Breast epithelium (tissue), 4 donors: Measurements from ENCODE around the gene PEF1. TPM values are rescaled to one million over a fixed set of nuclear protein-coding genes. Genes with fewer than 3 reads are reported as not detected.

Source experiments
- DNase-seq, 2 donors: peaks; one replicate each; pipeline ENCODE4 v3.0.0-alpha.2; 2019; ENCODE audit warnings: low spot score in 2 of 2
- H3K27ac ChIP-seq, 2 donors: fragments of 200-600 bp; sonication (generic) in 1 of 2; one replicate each; pipeline ENCODE4 v1.5.1; 2016 to 2019; ENCODE audit warnings: mild to moderate bottlenecking in 1 of 2
- H3K27me3 ChIP-seq, 2 donors: fragments of 200-600 bp; sonication (generic) in 1 of 2; one replicate each; pipeline versions ENCODE4 v1.5.1 to v1.6.0; 2017 to 2019; ENCODE audit warnings: control low read depth in 1 of 2, mild to moderate bottlenecking in 1 of 2
- H3K36me3 ChIP-seq: fragments of 200-600 bp; one replicate; pipeline ENCODE4 v1.5.1; 2019
- H3K4me1 ChIP-seq, 2 donors: fragments of 200-600 bp; sonication (generic); one replicate each; pipeline ENCODE4 v1.5.1; 2016 to 2019; ENCODE audit warnings: control low read depth in 1 of 2
- H3K4me3 ChIP-seq, 3 donors: fragments of 200-600 bp; sonication (generic); 1 replicate in 2 of 3; 2 replicates in 1 of 3; pipeline ENCODE4 v1.5.1; 2016 to 2019; ENCODE audit warnings: mild to moderate bottlenecking in 3 of 3, moderate library complexity in 2 of 3
- H3K9me3 ChIP-seq, 2 donors: fragments of 200-600 bp; sonication (generic) in 1 of 2; one replicate each; pipeline ENCODE4 v1.5.1; 2016 to 2019; ENCODE audit warnings: control low read depth in 1 of 2
- POLR2A ChIP-seq: fragments of 450-650 bp; IDR thresholded peaks from one replicate; pipeline ENCODE4 v1.6.1; 2016; ENCODE audit warnings: antibody characterized with exemption, mild to moderate bottlenecking, moderate library complexity
- POLR2AphosphoS5 ChIP-seq, 3 donors: sonication (generic); formaldehyde crosslinking; IDR thresholded peaks; one replicate each; pipeline ENCODE4 v1.6.1; 2017; ENCODE audit warnings: antibody characterized with exemption in 3 of 3
- intact Hi-C: fragments of 100-400 bp; cut with DNase I; formaldehyde crosslinking; loops from one replicate; pipeline ENCODE4 v1.15.1; 2023; ENCODE audit warnings: low total_unique reads
- total RNA-seq, 3 donors: library from RNA; depleted of rRNA; stranded (reverse); fragments of >200 nt; gene quantifications; one replicate each; pipeline ENCODE4 v1.1.0, GENCODE V29; 2016
- TF ChIP-seq, protein P1 (sequence below), 3 donors: fragments of 450-650 bp; IDR thresholded peaks; one replicate each; pipeline ENCODE4 v1.5.1; 2016 to 2017; ENCODE audit warnings: antibody characterized with exemption in 3 of 3, mild to moderate bottlenecking in 3 of 3, moderate library complexity in 3 of 3

The PEF1 gene
- total RNA-seq, 3 donors from 2014 or later = 67.8 to 84.9 (median 70.1) TPM

DNA sequence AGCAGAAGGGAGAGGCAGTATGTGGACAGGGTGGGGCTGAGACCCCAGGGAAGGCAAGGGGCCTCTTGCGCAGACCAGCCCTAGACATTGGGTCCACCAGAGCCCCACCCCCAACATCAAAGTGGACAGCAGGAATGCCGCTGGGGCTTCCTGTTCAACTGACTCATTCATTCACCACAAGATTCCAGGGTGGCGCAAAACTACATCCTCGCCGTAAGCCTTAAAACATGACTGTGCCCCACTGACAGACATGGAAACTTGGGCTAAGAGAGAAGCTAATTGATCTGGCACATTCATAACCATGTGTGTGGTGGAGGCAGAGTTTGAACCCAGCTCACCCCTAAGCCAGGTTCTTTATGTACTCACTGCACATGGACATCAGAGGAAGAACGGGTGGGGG lies 45.2 kb upstream of the PEF1 start:
- Histone ChIP-seq H3K27me3 (no peaks in the 10 kb centered on the region), H3K4me3 (no peak overlapping the region), H3K9me3 (no peaks in the 10 kb centered on the region), H3K27ac (no peak overlapping the region), H3K36me3 (no peaks in the 10 kb centered on the region), H3K4me1 (no peaks in the 10 kb centered on the region)
- no peak for DNase-seq
- intact Hi-C loops = no loop called here
- no peak for TF ChIP-seq POLR2AphosphoS5 (IDR thresholded peaks at IDR 0.05)
- no peak for TF ChIP-seq POLR2A
- TF ChIP-seq, protein P1, sequence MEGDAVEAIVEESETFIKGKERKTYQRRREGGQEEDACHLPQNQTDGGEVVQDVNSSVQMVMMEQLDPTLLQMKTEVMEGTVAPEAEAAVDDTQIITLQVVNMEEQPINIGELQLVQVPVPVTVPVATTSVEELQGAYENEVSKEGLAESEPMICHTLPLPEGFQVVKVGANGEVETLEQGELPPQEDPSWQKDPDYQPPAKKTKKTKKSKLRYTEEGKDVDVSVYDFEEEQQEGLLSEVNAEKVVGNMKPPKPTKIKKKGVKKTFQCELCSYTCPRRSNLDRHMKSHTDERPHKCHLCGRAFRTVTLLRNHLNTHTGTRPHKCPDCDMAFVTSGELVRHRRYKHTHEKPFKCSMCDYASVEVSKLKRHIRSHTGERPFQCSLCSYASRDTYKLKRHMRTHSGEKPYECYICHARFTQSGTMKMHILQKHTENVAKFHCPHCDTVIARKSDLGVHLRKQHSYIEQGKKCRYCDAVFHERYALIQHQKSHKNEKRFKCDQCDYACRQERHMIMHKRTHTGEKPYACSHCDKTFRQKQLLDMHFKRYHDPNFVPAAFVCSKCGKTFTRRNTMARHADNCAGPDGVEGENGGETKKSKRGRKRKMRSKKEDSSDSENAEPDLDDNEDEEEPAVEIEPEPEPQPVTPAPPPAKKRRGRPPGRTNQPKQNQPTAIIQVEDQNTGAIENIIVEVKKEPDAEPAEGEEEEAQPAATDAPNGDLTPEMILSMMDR (IDR thresholded peaks at IDR 0.05) = no peak

DNA sequence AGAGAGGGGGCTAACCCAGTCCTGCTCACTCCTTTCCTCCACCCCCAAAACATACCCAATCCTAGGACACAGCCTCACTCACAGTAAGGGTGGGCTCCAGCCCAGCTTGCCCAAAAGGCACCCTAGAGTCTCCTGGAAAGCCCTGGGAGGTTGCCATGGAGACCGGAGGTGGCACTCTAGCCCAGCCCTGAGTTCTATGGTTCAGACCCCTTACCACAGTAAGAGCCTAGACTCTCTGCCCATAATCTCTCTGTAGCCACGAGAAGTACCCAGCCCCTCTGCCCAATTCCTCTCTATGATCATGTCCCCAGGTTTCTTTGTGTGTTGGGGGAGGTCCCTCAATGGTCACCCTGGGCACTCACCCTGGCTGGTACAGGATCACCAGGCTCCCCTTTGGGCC lies 44.7 kb upstream of the PEF1 start:
- DNase-seq = no peak
- Histone ChIP-seq H3K27ac (no peak overlapping the region), H3K27me3 (no peaks in the 10 kb centered on the region), H3K9me3 (no peaks in the 10 kb centered on the region), H3K4me1 (no peaks in the 10 kb centered on the region), H3K36me3 (no peaks in the 10 kb centered on the region), H3K4me3 (no peak overlapping the region)
- intact Hi-C loops = no loop called here
- TF ChIP-seq, protein P1 (IDR thresholded peaks at IDR 0.05) = no peak
- TF ChIP-seq POLR2AphosphoS5 (IDR thresholded peaks at IDR 0.05) = no peak
- no peak for TF ChIP-seq POLR2A

DNA sequence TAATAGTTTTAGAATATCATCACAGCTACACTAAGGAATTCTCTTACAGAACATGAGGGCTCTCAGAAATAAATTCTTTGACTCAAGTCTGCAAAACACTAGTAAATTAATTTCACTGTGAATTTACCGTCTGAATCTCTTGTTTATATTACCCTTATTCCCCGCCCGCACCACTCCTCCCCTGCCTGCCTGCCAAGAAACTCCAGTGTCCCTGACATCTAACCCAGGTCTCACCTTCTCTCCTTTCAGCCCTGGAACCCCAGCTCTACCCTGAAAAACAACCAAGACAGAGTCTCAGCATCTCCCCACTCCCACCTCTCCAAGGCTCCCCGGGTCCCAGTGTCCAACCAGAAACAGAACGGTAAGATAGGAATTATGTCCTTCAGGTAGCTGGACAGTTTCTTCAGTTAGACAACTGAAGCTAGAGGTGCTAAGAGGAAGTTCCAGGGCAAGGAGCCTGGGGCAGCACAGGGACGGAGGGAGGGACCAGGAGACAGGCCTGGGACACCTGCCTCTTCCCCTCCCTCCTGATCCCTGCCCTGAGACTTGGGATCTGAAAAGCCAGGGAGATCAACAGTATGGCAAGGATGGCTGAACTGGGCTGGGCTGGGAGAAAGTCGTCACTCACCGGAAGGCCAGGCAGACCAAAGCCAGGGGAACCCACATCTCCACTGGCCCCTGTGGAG lies 43.7 kb upstream of the PEF1 start:
- Histone ChIP-seq H3K27me3 (no peaks in the 10 kb centered on the region), H3K9me3 (no peaks in the 10 kb centered on the region), H3K4me3 (no peak overlapping the region), H3K4me1 (no peaks in the 10 kb centered on the region), H3K36me3 (no peaks in the 10 kb centered on the region), H3K27ac (peak overlapping the region; percentile 2 to 36)
- TF ChIP-seq, protein P1 (IDR thresholded peaks at IDR 0.05) = no peak
- TF ChIP-seq POLR2AphosphoS5 (IDR thresholded peaks at IDR 0.05) = no peak
- no peak for TF ChIP-seq POLR2A
- intact Hi-C loops = no loop called here
- no peak for DNase-seq

DNA sequence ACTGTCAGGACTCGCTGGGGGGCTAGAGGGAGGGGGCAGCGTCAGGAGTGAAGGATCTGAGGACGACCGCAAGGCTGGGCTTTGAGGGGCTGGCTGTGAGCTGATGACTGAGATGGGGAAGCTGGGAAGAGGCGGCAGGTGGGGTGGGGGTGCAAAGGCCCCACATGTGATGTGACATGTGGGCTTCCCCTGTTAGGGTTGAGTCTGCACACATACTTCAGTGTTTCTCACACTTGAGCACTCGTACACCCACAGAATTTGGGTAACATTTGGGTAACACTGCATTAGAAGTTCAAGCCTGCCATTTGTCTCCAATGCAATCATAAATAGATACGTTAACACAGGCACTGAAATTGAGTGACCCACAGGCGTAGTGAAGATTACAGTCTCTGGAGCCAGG lies 42.9 kb upstream of the PEF1 start:
- Histone ChIP-seq H3K36me3 (no peaks in the 10 kb centered on the region), H3K27ac (no peak overlapping the region), H3K4me3 (no peak overlapping the region), H3K27me3 (no peaks in the 10 kb centered on the region), H3K4me1 (no peaks in the 10 kb centered on the region), H3K9me3 (no peaks in the 10 kb centered on the region)
- TF ChIP-seq POLR2A (no peak), POLR2AphosphoS5 (IDR thresholded peaks at IDR 0.05) (no peak)
- TF ChIP-seq, protein P1 (IDR thresholded peaks at IDR 0.05) = no peak
- intact Hi-C loops = no loop called here
- no peak for DNase-seq

DNA sequence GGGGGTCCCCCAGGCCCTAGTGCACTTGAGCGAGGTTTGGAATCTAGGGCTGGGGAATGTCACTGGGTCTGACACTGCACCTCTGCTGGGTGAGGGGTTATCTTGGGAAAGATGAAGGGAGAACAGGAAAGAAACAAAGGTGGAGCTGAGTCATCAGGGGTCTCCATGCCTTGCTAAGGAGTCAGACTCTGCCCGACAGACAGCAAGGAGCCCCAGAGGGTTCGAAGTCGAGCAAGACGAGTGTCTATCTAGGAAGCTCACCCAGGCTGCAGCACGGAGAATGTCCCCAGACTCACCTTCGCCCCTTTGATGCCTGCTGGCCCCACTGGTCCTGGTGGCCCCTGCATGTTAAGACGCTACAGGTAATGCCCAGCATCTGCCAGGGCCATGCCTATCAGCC lies 41.1 kb upstream of the PEF1 start:
- no peaks in the 10 kb centered on the region for H3K4me1 ChIP-seq
- no peaks in the 10 kb centered on the region for H3K27me3 ChIP-seq
- H3K4me3 ChIP-seq = no peak overlapping the region
- no peak overlapping the region for H3K27ac ChIP-seq
- H3K36me3 ChIP-seq = no peaks in the 10 kb centered on the region
- TF ChIP-seq POLR2A (no peak), POLR2AphosphoS5 (IDR thresholded peaks at IDR 0.05) (no peak)
- TF ChIP-seq, protein P1 (IDR thresholded peaks at IDR 0.05) = no peak
- DNase-seq = no peak
- H3K9me3 ChIP-seq = no peaks in the 10 kb centered on the region
- intact Hi-C loops = no loop called here
